GM12873 (cell line): ENCODE data around the gene ASIC4.

Source experiments
- TF ChIP-seq, protein P1 (sequence below): IDR thresholded peaks from 2 replicates; pipeline ENCODE4 v1.5.1; 2012; ENCODE audit warnings: low read depth, mild to moderate bottlenecking, moderate library complexity, low read length, control low read depth; ENCODE audit not compliant: insufficient read depth; ENCODE audit errors: missing control alignments

The ASIC4 gene

DNA sequence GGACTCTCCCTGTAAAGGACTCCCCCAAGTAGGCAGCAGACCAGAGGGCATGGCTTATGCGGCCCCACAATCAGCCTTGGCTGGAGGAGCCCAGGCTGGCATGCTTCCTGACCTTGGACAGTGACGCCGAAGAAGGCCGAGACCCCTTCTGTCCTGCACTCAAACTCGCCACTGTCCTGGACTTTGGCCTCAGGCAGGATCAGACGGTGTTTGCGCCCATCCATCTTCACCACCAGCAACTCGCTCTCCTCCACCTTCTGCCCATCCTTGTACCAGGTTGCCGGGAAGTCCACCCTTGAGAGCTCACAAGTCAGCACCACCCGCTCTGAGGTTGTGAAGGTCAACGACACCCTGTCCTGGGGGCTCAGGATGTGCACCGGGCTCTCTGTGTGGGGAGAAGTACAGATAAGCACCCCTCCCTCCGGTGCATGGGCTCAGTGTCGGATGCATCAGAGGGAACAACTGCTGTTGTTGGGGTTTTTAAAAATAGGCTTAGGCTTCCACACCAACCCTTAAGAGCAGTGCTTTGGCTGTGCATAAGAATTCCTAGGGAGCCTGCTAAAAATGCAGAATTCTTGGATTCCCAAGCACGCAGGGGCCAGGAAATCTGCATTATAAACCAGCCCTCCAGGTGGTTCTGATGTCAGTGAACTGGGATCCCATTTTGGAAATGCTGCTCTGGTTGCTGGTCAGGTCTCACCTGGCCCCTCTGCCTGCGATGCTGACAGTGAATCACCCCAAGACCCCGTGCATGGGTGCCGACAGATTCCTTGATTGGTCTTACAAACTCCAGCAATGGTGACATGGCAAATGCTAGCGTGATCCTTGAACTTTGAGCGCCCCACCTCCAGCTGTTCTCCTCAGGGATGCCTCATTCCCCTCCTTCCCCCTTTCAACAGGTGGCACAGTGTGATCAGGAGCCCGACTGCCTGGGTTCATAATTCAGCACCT, 51.1 kb downstream of the ASIC4 start:
- TF ChIP-seq, protein P1, sequence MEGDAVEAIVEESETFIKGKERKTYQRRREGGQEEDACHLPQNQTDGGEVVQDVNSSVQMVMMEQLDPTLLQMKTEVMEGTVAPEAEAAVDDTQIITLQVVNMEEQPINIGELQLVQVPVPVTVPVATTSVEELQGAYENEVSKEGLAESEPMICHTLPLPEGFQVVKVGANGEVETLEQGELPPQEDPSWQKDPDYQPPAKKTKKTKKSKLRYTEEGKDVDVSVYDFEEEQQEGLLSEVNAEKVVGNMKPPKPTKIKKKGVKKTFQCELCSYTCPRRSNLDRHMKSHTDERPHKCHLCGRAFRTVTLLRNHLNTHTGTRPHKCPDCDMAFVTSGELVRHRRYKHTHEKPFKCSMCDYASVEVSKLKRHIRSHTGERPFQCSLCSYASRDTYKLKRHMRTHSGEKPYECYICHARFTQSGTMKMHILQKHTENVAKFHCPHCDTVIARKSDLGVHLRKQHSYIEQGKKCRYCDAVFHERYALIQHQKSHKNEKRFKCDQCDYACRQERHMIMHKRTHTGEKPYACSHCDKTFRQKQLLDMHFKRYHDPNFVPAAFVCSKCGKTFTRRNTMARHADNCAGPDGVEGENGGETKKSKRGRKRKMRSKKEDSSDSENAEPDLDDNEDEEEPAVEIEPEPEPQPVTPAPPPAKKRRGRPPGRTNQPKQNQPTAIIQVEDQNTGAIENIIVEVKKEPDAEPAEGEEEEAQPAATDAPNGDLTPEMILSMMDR: no peak

DNA sequence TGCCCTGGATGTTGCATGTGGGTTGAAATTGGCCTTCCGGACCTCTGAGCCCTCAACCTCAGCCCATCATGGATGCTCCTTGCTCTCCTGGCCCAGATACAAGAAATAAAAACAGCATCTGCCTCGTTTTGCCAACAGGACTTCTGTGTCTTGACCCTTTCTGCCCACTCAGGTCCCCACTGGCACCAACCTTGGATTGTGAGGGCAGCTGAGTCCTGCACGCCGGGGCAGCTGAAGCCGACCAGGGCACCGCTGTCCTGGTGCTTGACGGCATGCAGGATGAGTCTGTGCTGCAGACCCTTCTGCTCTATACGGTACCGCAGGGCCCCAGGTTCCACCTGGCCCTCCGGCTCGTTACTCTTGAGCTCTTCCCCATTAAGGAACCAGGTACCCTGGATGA, 52.4 kb downstream of the ASIC4 start:
- TF ChIP-seq, protein P1: no peak

DNA sequence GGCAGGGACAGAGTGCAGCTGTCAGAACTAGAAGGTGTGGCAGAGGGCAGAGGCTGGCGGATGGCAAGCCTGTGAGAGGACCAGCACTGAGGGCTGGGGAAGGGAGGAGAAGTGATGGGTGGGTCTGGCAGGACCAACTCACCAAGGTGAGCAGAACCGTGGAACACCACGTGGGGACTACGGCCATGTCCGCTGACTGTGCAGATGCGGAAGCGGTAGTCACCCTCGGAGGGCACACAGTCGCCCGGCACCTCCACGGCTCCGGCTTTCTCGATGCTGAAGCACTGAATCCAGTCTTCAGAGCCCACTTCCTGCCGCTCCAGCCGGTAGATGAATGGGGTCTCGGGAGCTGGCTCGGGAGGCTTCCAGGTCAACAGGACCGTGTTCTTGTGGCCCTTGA, 52.8 kb downstream of the ASIC4 start:
- TF ChIP-seq, protein P1: no peak

DNA sequence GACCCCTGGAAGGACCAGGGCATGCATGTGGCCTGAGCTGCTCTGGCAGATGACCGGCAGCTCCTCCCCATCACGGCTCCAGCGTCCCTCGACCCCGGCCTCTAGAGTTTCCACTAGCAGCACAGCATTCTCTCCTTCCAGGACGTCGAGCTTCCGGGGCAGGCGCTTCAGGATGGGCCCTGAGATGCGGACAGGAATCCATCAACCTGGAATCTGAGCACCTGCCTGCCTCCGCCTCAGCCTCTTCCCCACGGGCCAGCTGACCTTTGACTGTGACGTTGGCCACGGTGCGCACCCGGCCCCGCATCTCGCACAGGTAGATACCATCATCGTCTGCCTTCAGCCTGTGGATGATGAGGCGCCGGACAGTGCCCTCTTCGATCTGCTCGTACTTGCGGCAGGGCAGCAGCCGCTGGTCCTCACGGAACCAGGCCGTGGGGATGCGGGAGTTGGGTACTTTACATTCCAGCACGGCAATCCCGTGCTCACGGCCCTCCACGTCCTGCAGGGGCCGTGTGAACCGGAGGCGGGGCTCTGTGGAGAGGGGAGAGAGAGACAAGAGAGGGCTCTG, 53.6 kb downstream of the ASIC4 start:
- TF ChIP-seq, protein P1: no peak

DNA sequence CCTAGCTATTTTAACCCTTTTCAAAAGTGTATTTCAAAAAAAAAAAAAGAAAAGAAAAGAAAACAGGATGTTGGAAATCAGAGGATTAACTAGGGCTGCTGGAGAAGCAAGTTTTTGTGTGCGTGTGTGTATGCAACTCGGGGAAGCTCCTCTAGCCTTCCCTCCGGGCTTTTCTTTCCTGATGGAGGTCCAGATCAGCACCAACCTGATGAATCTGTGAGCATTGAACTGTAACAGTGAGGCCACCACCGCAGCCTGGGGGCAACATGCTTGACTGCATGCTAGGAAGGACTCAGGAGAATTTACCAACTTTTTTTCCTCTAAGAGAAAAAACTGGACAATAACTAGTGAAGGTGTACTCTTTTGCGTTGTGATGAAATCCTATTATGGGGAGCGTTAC, 54.8 kb downstream of the ASIC4 start:
- TF ChIP-seq, protein P1: no peak

DNA sequence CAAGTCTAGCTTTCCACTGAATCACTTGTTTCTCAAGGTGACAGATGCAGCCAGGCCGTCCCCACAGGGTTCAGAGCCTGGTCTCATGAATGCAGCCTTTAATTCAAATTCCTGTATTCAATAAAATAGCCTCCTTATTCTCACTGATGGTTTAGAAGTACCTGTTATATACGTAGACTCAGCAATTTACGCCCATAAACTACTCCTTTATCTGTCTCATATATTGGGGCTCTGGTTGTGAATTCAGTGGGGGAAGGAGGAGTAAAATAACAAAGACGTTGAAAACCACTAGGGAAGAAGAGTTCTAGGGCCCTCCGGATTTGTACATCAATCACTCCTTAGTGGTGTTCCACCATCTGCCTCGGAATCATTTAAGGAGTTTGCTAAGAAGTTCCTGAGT, 55.4 kb downstream of the ASIC4 start:
- TF ChIP-seq, protein P1: no peak

DNA sequence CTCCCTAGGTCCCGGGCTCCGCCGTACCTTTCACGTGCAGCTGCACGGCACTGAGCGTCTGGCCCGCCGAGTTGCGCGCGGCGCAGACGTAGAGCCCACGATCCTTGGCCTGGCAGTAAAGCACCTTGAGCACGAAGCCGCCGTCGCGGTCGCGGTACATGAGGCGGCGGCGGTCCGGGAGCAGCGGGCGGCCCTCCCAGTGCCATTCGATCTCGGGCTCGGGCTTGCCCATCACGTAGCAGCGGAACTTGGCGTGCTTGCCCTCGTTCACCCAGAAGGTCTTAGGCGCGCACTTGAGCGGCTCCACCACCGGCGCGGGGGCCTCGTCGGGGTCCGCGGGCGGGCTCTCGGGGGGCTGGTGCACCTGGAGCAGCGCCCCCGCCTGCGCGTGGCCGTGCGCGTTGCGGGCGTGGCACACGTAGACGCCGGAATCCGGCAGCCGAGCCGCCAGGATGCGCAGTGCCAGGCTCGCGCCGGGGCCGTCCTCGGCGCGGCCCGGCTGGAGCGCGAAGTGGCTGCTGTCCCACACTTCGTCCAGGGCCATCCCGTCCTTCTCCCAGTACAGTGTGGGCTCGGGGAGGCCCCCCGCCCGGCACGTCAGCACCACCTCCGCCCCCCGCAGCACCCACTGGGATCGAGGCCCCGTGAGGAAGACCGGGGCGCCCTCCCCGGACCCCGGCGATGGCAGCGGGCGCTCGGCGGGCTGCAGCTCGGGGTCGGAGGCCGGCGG, 56.1 kb downstream of the ASIC4 start:
- TF ChIP-seq, protein P1: no peak
